ENCODE measurements around the gene TP63. TPM values are rescaled to one million over a fixed set of nuclear protein-coding genes. Genes with fewer than 3 reads are reported as not detected.

The TP63 gene
- polyA plus RNA-seq, 1 experiment = not detected

DNA sequence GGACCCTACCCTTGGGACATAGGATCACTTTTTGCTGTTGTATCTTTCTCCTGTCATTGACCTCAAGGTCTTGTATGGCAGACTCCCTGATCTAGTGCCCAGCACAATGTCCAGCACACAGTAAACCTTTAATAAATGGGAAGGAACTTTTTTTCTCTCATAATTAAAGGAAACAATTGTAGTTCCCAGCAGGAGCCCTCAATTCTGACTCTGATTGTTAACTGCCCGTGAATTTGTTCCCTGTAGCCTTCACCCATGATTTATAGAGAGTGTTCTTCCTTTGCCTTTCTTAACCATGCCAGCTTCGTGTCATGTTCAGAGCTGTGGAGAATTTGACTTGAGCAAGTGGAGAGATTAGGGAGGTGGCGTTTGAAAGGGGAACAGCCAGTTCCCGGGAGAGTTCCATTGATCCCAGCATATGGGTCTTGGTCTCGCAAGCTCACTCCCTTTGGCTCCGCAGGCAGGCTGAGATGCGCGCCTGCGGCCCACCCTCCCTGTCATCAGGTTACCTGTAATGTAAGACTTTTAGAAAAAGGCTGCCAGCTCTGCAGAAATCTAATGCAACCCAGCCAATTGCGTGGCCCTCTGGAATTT is 182.6 kb downstream of the TP63 start:
- no peak for DNase-seq (ENCODE audit: low read depth)
- TF ChIP-seq, protein P1, sequence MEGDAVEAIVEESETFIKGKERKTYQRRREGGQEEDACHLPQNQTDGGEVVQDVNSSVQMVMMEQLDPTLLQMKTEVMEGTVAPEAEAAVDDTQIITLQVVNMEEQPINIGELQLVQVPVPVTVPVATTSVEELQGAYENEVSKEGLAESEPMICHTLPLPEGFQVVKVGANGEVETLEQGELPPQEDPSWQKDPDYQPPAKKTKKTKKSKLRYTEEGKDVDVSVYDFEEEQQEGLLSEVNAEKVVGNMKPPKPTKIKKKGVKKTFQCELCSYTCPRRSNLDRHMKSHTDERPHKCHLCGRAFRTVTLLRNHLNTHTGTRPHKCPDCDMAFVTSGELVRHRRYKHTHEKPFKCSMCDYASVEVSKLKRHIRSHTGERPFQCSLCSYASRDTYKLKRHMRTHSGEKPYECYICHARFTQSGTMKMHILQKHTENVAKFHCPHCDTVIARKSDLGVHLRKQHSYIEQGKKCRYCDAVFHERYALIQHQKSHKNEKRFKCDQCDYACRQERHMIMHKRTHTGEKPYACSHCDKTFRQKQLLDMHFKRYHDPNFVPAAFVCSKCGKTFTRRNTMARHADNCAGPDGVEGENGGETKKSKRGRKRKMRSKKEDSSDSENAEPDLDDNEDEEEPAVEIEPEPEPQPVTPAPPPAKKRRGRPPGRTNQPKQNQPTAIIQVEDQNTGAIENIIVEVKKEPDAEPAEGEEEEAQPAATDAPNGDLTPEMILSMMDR (IDR thresholded peaks at IDR 0.05; ENCODE audit: insufficient read depth, low read depth, low read length) = no peak
- ChIA-PET POLR2A (no interaction called here), CTCF (interaction anchor here (0.7 kb wide), 1 partner anchor 17 kb away, joined by 3 read pairs; no protein-coding TSS in a partner anchor)
- H3K27me3 ChIP-seq (ENCODE audit: control insufficient read depth, insufficient read depth, low read length) = no peaks in the 10 kb centered on the region; the same call in 1 of the 2 replicates
- no peak overlapping the region for H3K4me3 ChIP-seq (ENCODE audit: low read depth, low read length)
- no peaks in the 10 kb centered on the region for H3K36me3 ChIP-seq (ENCODE audit: control insufficient read depth, insufficient read depth, low read length)

DNA sequence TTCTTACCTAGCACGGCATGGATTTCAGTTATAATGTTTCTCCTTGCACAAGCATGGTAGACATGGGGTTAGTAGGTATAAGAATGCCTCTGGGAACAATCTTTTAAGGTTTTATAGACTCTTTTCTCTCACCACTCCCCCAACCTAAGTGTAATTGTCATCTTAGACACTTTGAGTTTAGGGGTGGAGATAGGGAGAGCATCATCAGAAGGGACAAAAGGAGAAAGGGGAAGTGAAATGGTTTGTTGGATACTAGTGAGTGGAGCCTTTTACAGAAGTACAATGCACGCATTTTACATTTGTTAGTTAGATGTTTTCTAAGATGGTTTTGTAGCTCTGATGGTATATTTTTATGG is 189.2 kb downstream of the TP63 start:
- ChIA-PET CTCF (no interaction called here), POLR2A (no interaction called here)

DNA sequence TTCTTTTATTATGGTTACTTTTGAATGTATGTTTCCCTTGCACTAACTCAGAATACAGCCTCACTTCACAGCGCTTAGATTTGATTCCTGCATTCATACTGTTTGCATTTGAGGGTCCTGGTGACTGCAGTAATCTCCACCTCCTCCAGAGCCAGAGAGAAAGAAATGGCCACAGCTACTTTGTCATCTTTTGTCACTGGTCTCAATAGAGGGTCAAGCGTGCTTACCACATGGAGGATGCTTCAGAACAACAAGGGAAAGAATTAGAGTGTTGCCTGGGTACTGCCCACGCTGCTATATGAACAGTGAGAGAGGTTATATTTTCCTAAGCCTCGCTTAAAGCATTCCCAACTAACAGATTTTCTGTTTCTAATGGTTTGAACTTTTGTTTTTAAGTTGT is 190.1 kb downstream of the TP63 start:
- TF ChIP-seq, protein P1 (IDR thresholded peaks at IDR 0.05; ENCODE audit: insufficient read depth, low read depth, low read length) = no peak
- ChIA-PET CTCF (no interaction called here), POLR2A (no interaction called here)
- H3K27me3 ChIP-seq (ENCODE audit: control insufficient read depth, insufficient read depth, low read length) = no peaks in the 10 kb centered on the region; the same call in 1 of the 2 replicates
- DNase-seq (ENCODE audit: low read depth) = no peak
- no peak overlapping the region for H3K4me3 ChIP-seq (ENCODE audit: low read depth, low read length)
- H3K36me3 ChIP-seq (ENCODE audit: control insufficient read depth, insufficient read depth, low read length) = no peaks in the 10 kb centered on the region

More for the DNA sequence above, 189.2 kb downstream of the TP63 start:
- DNase-seq (ENCODE audit: low read depth) = no peak
- TF ChIP-seq, protein P1 (IDR thresholded peaks at IDR 0.05; ENCODE audit: insufficient read depth, low read depth, low read length) = no peak
- H3K36me3 ChIP-seq (ENCODE audit: control insufficient read depth, insufficient read depth, low read length) = no peaks in the 10 kb centered on the region
- H3K4me3 ChIP-seq (ENCODE audit: low read depth, low read length) = no peak overlapping the region
- H3K27me3 ChIP-seq (ENCODE audit: control insufficient read depth, insufficient read depth, low read length) = no peaks in the 10 kb centered on the region; the same call in 1 of the 2 replicates

DNA sequence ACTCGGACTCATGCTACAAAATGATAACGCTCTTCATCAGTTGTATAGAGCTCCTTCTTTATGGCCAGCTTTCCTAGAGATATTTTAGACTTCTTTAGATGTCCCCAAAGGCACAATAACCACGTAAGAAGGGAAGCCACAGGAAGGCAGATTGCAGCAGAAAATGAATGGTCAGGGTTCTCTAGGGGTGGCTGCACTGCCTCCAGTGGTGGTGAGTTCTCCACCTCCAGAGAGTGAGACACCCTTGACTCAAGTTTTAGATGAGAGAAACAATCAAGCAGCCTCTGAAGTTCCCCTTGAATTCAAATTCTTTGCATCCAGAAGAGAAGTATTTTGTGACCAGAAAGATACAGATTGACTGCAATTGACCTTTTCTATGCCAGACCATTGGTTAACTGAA is 191.5 kb downstream of the TP63 start:
- Histone ChIP-seq H3K4me3 (ENCODE audit: low read depth, low read length) (no peak overlapping the region), H3K36me3 (ENCODE audit: control insufficient read depth, insufficient read depth, low read length) (no peaks in the 10 kb centered on the region), H3K27me3 (ENCODE audit: control insufficient read depth, insufficient read depth, low read length) (no peaks in the 10 kb centered on the region)
- CTCF ChIA-PET = no interaction called here
- POLR2A ChIA-PET = no interaction called here
- DNase-seq (ENCODE audit: low read depth) = no peak
- TF ChIP-seq, protein P1 (IDR thresholded peaks at IDR 0.05; ENCODE audit: insufficient read depth, low read depth, low read length) = no peak

DNA sequence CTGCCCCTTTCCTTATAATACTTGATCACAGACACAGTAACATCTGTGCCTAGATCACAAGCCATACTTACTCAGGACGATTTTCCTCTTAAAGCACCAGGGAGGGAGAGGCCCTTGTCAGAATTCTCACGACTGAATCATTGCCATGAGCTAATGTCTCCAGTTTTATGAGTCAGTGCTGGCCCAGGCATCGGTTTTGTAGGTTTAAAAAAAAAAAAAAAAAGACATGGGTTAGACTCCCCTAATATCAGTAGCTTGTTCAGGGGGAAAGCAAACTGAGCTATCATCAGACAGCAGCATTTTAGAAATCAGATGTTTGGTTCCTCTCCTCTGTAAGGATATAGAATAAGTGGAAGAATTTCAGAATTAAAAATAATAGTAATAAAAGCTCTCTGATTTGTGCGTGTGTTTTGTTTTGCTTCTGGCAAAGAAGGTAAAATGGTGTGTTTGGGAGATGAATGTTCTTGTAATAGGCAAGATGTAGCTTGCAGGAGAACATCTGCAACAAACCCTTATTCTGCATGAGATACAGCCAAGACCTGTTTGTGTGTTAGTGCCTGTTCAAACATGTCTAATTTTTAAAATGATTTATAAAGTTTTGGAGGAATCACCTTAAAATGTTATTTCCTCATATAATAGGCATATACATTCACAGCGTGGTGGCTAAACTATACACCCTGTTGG is 193.6 kb downstream of the TP63 start:
- Histone ChIP-seq H3K4me3 (ENCODE audit: low read depth, low read length) (no peak overlapping the region), H3K36me3 (ENCODE audit: control insufficient read depth, insufficient read depth, low read length) (no peaks in the 10 kb centered on the region), H3K27me3 (ENCODE audit: control insufficient read depth, insufficient read depth, low read length) (no peaks in the 10 kb centered on the region)
- CTCF ChIA-PET = no interaction called here
- peak; percentile 47 for DNase-seq (ENCODE audit: low read depth)
- POLR2A ChIA-PET = no interaction called here
- TF ChIP-seq, protein P1 (IDR thresholded peaks at IDR 0.05; ENCODE audit: insufficient read depth, low read depth, low read length) = no peak
